NCI-H128 (cell line): ENCODE results near the gene TSKS.

ENCODE experiments used
- DNase-seq: peaks from one replicate; lab custom pipeline; 2025; ENCODE audit not compliant: unreplicated experiment; lab: John Stamatoyannopoulos, UW

The TSKS gene

DNA sequence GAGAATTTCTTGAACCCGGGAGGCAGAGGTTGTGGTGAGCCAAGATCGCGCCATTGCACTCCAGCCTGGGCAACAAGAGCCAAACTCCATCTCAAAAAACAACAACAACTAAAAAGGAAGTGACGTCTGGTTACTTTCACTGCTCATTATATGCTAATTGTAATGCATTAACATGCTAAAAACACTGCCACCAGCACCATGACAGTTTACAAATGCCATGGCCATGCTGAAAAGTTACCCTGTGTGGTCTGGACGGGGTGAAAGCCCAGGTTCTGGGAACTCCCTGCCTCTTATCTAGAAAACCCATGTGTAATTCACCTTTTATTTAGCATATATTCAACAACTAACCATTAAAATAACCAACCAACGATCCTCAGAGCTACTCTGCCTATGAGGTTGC, 44.1 kb downstream of the TSKS start:
- DNase-seq, result no peak

DNA sequence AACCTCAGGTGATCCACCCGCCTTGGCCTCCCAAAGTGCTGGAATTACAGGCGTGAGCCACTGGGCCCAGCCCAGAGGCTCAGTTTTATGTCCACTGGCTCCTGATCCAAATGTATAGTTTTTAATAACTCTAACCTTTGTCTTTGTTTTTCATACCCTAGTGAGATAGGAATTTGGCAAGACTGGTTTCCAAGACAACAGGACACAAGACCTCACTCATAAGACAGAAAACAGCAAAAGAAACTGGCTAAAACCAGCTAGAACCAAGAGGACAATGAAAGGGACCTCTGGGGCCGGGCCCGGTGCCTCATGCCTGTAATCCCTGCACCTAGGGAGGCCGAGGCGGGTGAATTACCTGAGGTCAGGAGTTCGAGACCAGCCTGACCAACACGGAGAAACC, 44.6 kb downstream of the TSKS start:
- no peak for DNase-seq

DNA sequence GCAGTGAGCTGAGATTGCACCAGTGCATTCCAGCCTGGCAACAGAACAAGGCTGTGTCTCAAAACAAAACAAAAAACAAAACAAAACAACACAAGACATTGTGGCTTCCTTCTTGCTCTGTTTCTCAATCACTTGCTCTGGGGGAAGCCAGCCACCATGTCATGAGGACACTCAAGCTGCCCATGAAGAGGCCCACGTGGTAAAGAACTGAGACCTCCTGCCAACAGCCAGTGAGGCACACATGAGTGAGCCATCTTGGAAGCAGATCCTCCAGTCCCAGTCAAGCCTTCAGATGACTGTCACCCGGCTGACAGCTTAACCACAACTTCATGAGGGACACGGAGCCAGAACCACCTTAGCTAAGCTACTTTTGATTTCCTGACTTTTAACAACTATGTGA, 47.0 kb downstream of the TSKS start:
- no peak for DNase-seq

DNA sequence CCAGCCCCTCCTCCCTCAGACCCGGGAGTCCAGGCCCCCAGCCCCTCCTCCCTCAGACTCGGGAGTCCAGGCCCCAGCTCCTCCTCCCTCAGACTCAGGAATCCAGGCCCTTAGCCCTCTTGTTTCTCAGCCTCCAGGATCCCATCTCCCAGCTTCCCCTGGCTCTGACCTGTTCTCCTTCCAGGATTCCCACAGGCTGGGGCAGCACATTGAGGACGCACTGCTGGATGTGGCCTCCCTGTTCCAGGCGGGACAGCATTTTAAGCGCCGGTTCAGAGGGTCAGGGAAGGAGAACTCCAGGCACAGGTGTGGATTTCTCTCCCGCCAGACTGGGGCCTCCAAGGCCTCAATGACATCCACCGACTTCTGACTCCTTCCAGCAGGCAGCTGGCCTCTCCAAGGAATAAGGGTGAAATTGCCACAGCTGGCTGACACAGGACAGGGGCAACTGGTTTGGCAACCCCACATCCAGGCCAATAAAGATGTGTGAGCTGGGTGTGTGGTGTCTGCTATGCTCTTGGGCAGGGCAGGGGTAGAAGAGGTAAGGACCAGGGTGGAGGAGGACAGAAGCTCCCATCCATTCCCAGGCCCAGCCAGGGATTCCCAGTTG, 49.8 kb downstream of the TSKS start:
- DNase-seq, result no peak

DNA sequence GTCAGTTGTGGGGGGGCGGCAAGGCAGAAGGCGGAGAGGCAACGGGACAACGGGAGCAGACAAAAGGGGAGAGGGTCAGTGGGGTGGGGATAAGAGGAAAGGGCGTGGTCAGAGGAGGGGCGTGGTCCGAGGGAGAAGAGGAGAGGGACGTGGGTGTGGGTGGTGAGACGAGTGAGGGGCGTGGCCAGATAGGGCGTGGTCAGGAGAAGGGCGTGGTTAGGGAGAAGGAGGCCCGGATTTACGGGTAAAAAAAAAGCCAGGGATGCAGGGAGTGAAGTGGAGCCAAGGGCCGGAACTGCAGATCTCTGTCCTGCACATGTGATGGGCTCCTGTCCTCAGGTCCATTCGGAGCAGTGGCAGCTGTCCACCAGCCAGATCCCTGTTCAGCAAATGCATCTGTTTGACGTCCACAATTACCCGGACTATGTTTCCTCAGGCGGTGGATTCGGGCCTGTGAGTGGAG, 50.7 kb downstream of the TSKS start:
- no peak for DNase-seq

DNA sequence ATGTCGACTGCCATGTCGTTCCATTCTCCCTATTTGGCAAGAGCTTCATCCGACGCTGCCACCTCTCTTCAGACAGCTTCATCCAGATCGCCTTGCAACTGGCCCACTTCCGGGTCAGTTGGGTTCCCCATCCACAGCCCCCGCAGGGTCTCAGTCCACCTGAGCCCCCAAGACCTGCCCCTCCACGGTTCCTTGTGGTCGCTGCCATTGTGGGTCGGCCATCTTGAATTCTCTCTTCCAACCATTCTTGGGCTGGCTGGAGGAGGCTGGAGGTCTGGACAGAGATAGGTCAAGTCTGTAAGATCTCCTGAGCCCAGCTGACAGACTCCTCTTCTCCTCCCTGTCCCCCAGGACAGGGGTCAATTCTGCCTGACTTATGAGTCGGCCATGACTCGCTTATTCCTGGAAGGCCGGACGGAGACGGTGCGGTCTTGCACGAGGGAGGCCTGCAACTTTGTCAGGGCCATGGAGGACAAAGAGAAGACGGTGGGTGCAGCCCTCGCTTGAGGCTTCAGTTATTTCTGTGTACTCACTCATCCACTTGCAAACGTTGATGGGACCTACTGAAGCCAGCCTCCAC, 52.6 kb downstream of the TSKS start:
- no peak for DNase-seq

DNA sequence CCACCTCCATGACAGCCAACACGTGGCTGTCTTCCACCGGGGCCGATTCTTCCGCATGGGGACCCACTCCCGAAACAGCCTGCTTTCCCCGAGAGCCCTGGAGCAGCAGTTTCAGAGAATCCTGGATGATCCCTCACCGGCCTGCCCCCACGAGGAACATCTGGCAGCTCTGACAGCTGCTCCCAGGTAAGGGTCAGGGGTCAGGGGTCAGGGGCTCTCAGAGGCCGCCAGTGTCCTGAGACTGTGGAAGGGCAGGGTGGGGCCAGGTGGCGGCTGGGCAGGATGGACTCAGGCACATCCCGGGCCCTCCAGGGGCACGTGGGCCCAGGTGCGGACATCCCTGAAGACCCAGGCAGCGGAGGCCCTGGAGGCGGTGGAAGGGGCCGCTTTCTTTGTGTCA, 57.2 kb downstream of the TSKS start:
- DNase-seq, result no peak

DNA sequence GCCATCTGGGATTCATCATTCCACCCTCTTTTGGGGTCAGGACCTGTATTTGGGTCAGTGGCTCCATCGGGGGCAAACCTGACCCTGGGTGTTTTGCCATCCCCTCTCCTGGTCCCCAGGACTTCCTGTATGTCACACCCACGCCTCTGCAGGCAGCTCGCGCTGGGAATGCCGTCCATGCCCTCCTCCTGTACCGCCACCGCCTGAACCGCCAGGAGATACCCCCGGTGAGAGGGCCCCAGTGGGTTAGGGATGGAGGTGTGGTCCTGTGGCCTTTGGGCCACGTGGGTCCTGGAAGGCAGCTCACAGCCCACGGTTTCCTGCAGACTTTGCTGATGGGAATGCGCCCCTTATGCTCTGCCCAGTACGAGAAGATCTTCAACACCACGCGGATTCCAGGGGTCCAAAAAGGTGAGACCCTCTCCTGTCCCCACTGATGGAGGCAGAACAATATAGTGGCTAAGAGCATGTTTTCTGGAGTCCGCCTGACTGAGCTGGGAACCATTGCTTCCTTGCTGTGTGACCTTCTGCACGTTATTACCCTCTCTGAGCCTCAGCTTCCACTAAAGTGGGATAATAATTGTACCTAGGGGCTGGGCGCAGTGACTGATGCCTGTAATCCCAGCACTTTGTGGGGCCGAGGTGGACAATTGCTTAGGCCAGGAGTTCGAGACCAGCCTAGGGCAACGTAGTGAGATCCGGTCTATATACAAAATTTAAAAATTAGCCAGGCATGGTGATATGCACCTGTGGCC, 58.0 kb downstream of the TSKS start:
- no peak for DNase-seq

DNA sequence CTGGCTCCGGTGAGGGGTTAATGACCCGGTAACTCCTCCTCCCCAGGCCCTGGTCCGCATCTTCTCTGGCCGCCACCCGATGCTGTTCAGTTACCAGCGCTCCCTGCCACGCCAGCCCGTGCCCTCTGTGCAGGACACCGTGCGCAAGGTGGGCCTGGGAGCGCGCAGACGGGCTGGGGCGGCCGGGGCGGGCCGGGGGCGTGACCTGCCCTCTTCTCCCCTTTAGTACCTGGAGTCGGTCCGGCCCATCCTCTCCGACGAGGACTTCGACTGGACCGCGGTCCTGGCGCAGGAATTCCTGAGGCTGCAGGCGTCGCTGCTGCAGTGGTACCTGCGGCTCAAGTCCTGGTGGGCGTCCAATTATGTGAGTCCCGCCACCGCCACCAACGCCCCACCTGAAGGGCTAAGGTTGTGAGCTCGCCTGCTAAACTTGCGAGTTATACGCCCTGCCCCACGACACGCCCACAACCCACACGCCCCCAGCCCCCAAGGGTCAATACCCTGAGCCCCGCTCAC, 61.8 kb downstream of the TSKS start:
- DNase-seq, result no peak

DNA sequence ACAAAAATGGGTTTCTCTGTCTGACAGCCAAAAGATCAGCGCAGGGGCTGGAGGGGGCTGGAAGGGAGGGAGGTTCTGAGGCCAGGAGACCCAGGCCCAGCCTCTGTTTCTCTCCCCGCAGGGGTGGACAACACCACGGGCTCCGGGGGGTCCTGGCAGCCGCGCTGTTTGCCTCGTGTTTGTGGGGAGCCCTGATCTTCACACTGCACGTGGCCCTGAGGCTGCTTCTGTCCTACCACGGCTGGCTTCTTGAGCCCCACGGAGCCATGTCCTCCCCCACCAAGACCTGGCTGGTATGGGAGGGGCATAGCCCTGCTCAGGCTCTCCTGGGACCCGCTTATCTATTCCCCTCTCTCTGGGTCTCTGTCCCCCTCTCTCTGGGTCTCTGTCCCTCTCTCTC, 62.5 kb downstream of the TSKS start:
- no peak for DNase-seq

DNA sequence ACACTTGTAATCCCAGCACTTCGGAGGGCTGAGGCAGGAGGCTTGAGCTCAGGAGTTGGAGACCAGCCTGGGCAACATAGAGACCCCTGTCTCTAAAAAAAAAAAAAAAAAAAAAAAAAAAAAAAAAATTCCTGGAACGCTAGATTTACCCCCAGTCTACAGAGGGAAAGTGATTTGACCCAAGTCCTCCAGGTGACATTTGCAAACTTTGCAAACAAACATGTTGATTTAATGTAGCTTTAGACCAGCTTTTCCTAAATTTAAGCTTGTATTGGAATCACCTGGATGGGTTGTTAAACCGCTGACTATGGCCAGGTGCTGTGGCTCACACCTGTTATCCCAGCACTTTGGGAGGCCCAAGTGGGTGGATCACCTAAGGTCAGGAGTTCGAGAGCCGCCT, 63.7 kb downstream of the TSKS start:
- DNase-seq, result no peak

DNA sequence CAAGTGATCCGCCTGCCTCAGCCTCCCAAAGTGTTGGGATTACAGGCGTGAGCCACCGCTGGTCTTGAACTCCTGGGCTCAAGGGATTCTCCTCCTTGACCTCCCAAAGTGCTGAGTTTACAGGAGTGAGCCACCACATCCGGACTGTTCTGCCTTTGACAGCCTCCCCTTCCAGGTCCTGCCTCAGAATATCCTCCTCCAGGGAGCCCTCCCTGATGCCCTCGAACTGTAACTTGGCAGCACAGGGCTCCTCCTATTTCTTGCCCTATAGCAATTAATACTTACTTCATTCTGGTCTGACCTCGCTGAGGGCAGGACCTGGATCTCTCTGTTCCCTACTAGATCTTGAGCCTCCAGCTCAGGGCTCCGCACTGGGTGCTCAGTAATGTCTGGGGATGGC, 66.2 kb downstream of the TSKS start:
- DNase-seq, result no peak

DNA sequence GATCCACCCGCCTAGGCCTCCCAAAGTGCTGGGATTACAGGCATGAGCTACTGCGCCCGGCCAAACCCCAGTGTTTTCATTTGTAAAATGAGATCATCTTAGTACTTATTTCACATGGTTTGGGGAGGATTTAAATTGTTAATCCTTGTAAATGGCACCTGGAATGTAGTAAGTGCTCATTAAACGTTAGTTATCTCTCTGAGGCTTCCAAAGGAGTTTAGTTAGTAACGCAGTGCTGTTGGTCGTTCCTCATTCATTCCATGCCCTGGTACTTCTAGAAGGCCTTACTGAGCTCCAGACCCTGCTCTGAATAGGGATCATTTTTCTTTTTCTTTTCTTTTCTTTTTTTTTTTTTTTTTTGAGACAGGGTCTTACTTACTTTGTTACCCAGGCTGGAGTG, 67.0 kb downstream of the TSKS start:
- no peak for DNase-seq

DNA sequence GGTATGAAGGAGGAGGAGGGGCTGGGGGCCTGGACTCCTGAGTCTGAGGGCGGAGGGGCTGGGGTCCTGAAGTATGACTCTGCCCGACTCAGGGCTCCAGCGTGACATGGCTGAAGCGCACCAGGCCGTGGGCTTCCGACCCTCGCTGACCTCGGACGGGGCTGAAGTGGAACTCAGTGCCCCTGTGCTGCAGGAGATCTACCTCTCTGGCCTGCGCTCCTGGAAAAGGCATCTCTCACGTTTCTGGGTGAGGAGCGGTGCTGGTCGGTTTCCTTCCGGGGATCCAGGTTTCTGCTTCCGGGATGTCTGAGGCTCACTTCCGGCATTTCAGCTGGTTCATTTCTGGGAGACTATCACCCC, 71.0 kb downstream of the TSKS start:
- DNase-seq, result no peak

DNA sequence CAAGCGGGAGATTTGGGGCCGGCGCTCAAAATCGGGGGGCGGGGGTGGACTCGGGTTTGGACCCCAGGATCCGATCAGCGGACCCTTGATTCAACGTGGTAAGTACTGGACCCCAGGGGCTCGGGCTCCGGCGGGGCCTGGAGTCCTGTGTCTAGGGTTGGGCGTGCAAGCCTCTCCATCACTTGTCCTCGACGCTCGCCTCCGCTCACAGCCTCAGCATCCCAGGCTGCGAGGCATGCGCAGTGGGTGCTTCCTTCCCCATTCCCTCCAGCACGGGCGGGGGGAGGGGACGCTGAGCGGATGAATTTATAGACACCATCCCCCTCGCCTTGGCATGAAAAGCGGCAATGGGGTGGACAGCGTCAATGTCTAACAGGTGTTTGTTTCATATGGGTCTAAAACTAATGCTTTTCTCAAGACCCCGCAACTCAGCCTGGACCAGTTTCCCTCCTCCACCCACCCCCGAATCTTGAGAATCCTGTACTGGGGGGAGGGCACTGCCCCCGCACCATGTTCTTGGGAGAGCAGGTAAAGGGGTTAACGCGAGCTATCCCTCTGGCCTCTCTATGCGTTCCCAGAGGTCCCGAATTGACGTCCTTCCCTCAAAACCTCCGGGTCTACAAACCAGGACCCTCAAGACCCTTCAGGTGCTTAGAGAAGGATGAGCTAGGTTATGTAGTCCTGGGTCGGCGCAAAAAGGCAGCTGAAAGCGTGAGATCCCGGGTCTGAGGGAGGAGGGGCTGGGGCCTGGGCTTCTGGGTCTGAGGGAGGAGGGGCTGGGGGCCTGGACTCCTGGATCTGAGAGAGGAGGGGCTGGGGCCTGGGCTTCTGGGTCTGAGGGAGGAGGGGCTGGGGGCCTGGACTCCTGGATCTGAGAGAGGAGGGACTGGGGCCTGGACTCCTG, 71.6 kb downstream of the TSKS start:
- peak; percentile 66 for DNase-seq

DNA sequence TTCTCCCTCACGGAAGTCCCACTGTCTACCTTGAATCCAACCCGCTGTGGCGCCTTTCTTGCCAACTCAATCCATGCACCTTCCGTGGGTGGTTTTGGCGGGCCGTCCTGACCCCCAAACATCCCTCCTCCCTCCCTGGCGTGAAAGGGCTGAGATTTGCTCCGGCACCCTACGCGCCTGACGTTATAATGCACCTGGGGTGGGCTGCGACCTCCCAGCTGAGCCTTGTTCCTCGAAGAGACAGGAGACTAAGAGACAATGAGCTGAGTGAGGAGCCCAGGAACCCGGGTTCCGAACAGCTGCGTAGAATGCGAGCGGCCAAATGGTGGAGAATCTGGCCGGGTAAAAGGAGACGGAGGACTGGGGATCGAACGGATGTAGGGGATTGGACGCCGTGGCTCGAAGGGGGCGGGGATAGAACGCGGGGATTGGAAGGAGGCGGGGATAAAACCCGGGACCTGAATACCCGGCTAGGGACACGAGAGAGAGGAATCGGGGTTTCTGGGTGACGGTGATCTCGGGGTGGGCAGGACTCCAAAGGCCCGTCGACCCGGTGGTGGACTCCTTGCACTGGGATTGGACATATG, 72.4 kb downstream of the TSKS start, which contains the start of gene CPT1C:
CPT1C (plus strand) TSS at position 461 of the 587 bp plus-strand sequence. CDS start 1,137 bp downstream, outside the sequence.
- peak; percentile 87 for DNase-seq

DNA sequence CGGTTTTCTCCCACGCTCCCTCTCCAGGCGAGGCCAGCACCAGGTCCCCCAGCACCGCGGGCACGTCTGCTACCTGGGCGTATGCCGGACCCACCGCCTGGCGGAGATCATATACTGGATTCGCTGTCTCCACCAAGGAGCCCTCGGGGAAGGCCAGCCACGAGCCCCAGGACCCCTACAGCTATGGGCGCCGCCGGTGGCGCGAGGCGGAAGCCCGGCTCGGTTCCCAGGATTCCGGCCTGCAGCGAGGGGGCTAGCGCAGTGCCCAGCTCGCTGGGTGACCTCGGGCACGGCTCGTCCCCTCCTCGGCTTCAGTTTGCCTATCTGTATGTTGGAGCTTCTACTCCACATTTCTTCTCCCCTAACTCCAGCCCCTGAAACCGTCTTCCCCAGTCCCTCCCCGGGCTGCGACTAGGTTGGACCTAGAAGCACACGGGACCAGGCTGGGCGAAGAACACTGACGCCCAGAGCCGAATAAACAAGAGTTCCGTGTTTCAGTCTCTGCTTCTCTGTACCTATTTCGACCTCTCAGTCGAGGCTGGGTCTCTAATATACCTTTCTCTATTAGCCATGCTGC, 72.9 kb downstream of the TSKS start:
- DNase-seq, result no peak
